ENCODE data around the gene ZBTB48.

ZBTB48 gene

GRCh38 chr1:6534248-6534822 lies 45.5 kb upstream of the ZBTB48 start:
- DNase-seq: no peak
- H3K9me3 ChIP-seq (replicated peaks; ENCODE audit: insufficient read depth, low read length): no peaks in the 10 kb centered on the region
- H3K36me3 ChIP-seq (replicated peaks; ENCODE audit: insufficient read depth, low read length): 0 out of 2 replicates have a peak, but pooled peaks cover 8% of the 10 kb centered on the region

GRCh38 chr1:6535214-6535613 lies 44.6 kb upstream of the ZBTB48 start:
- H3K27ac ChIP-seq (ENCODE audit: low read length): no peak overlapping the region
- H3K9me2 ChIP-seq (replicated peaks; ENCODE audit: insufficient read depth, low read length): no peaks in the 10 kb centered on the region
- no peaks in the 10 kb centered on the region for H3K4me1 ChIP-seq (ENCODE audit: low read length)
- TF ChIP-seq CTCF (IDR thresholded peaks at IDR 0.05; ENCODE audit: low read length): no peak
- TF ChIP-seq EZH2phosphoT487 (IDR thresholded peaks at IDR 0.05; ENCODE audit: low read length): no peak
- no peak for TF ChIP-seq EZH2 (optimal IDR thresholded peaks at IDR 0.05; ENCODE audit: low read depth, low read length)
- no peaks in the 10 kb centered on the region for H3K27me3 ChIP-seq (replicated peaks; ENCODE audit: insufficient read depth, low read length)
- no peak overlapping the region for H3K4me2 ChIP-seq (ENCODE audit: low read depth, low read length)
- no peak for DNase-seq
- H3K79me2 ChIP-seq (ENCODE audit: low read length): no peaks in the 10 kb centered on the region
- no peak overlapping the region for H2AFZ ChIP-seq (ENCODE audit: low read length)
- H3K4me3 ChIP-seq (ENCODE audit: low read length): no peak overlapping the region
- no peaks in the 10 kb centered on the region for H3K9me3 ChIP-seq (replicated peaks; ENCODE audit: insufficient read depth, low read length)
- H3K9ac ChIP-seq (ENCODE audit: low read length): no peak overlapping the region
- H3F3A ChIP-seq (ENCODE audit: insufficient read depth, low read length): no peaks in the 10 kb centered on the region
- 0 out of 2 replicates have a peak, but pooled peaks cover 8% of the 10 kb centered on the region for H3K36me3 ChIP-seq (replicated peaks; ENCODE audit: insufficient read depth, low read length)
- H4K20me1 ChIP-seq (ENCODE audit: insufficient read depth, low read length): no peaks in the 10 kb centered on the region

More at GRCh38 chr1:6534248-6534822, 45.5 kb upstream of the ZBTB48 start:
- H3K79me2 ChIP-seq (ENCODE audit: low read length): no peaks in the 10 kb centered on the region
- no peaks in the 10 kb centered on the region for H3K4me1 ChIP-seq (ENCODE audit: low read length)
- H4K20me1 ChIP-seq (ENCODE audit: insufficient read depth, low read length): no peaks in the 10 kb centered on the region
- no peak for TF ChIP-seq EZH2 (optimal IDR thresholded peaks at IDR 0.05; ENCODE audit: low read depth, low read length)
- no peak for TF ChIP-seq CTCF (IDR thresholded peaks at IDR 0.05; ENCODE audit: low read length)
- no peak for TF ChIP-seq EZH2phosphoT487 (IDR thresholded peaks at IDR 0.05; ENCODE audit: low read length)
- H3F3A ChIP-seq (ENCODE audit: insufficient read depth, low read length): no peaks in the 10 kb centered on the region
- no peak overlapping the region for H3K9ac ChIP-seq (ENCODE audit: low read length)
- no peak overlapping the region for H2AFZ ChIP-seq (ENCODE audit: low read length)
- no peaks in the 10 kb centered on the region for H3K9me2 ChIP-seq (replicated peaks; ENCODE audit: insufficient read depth, low read length)
- no peak overlapping the region for H3K27ac ChIP-seq (ENCODE audit: low read length)
- H3K4me3 ChIP-seq (ENCODE audit: low read length): no peak overlapping the region
- no peaks in the 10 kb centered on the region for H3K27me3 ChIP-seq (replicated peaks; ENCODE audit: insufficient read depth, low read length)
- H3K4me2 ChIP-seq (ENCODE audit: low read depth, low read length): no peak overlapping the region

GRCh38 chr1:6536291-6536690 lies 43.5 kb upstream of the ZBTB48 start:
- Histone ChIP-seq H3K4me1 (ENCODE audit: low read length) (no peaks in the 10 kb centered on the region), H4K20me1 (ENCODE audit: insufficient read depth, low read length) (no peaks in the 10 kb centered on the region), H3K36me3 (replicated peaks; ENCODE audit: insufficient read depth, low read length) (0 out of 2 replicates have a peak, but pooled peaks cover 8% of the 10 kb centered on the region), H3K4me3 (ENCODE audit: low read length) (no peak overlapping the region), H3K27ac (ENCODE audit: low read length) (no peak overlapping the region), H2AFZ (ENCODE audit: low read length) (no peak overlapping the region), H3K79me2 (ENCODE audit: low read length) (no peaks in the 10 kb centered on the region), H3K27me3 (replicated peaks; ENCODE audit: insufficient read depth, low read length) (no peaks in the 10 kb centered on the region), H3K9me3 (replicated peaks; ENCODE audit: insufficient read depth, low read length) (no peaks in the 10 kb centered on the region), H3F3A (ENCODE audit: insufficient read depth, low read length) (no peaks in the 10 kb centered on the region), H3K9ac (ENCODE audit: low read length) (no peak overlapping the region), H3K9me2 (replicated peaks; ENCODE audit: insufficient read depth, low read length) (no peaks in the 10 kb centered on the region), H3K4me2 (ENCODE audit: low read depth, low read length) (no peak overlapping the region)
- TF ChIP-seq EZH2phosphoT487 (IDR thresholded peaks at IDR 0.05; ENCODE audit: low read length) (no peak), EZH2 (optimal IDR thresholded peaks at IDR 0.05; ENCODE audit: low read depth, low read length) (no peak), CTCF (IDR thresholded peaks at IDR 0.05; ENCODE audit: low read length) (no peak)
- no peak for DNase-seq

All from MM.1S (cell line).